ENCODE measurements around the gene ABCF1. TPM values are rescaled to one million over a fixed set of nuclear protein-coding genes. Genes with fewer than 3 reads are reported as not detected.

The ABCF1 gene
- total RNA-seq, 1 experiment from 2014 or later: 96.1 TPM

DNA sequence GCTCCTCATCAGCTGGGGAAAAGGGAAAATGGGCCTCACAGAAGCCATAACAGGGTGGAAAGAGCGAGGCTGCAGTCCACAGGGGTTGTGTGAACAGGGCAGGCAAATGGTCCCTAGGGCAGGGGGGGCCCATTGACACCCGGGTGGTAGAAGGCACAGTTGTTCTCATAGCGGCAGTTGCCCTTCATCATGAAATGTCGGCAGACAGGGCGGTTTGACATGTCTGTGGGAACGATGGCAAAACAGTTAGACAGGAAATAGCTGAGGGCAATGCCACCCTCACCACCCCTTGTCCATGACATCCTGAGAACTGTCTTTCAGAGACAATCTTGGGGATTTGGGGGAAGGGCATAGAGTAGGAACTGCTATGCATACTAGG, 30.2 kb downstream of the ABCF1 start:
- DNase-seq (ENCODE audit: low read depth): no peak

DNA sequence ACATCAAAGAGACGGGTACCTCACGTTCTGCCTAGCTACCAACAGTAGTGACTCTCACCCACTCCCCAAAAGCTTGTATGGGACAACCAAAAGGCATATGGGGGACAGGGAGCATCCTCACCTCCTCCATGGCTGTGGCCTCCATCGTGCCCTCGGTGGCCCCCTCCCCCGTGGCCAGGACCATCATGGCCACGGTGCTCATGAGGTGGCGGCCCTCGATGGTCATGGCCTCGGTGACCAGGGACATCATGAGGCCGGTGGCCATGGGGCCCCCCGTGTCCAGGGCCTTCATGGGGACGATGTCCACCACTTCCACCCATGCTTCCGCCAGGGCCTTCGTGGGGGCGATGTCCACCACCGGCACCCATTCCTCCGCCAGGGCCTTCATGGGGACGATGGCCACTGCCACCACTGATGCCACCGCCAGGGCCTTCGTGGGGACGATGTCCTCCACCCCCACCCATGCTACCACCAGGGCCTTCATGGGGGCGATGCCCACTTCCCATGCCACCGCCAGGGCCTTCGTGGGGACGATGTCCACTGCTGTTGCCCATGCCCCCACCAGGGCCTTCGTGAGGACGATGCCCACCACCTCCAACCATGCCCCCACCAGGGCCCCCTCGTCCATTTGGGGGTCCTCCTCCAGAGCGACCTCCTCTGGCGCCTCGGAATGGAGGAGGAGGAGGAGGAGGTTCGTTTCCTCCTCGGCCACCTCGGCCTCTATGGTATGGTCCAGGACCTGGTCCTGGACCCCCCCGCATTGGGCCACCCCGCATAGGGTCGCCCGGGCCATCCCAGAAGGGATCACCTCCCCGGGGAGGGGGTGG, 30.8 kb downstream of the ABCF1 start:
- no peak for DNase-seq (ENCODE audit: low read depth)

DNA sequence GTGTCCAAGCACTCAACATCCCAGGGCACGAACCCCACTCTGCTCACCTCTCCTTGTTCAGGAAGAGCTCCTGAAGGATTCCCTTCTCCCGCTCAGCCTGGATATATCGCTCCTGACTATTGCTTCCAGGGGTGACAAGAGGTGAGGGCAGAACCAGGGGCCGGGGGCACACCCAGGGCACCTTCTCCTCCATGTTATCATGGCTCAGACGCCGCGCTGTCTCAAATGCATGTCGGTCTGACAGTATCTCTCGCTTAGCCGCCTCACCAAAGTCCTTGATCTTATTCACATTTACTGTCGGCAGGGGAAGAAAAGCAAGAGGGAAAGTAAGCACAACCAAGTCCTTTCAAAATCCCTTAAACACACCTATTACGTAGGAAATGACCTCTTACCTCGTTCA, 32.7 kb downstream of the ABCF1 start:
- DNase-seq (ENCODE audit: low read depth): no peak

DNA sequence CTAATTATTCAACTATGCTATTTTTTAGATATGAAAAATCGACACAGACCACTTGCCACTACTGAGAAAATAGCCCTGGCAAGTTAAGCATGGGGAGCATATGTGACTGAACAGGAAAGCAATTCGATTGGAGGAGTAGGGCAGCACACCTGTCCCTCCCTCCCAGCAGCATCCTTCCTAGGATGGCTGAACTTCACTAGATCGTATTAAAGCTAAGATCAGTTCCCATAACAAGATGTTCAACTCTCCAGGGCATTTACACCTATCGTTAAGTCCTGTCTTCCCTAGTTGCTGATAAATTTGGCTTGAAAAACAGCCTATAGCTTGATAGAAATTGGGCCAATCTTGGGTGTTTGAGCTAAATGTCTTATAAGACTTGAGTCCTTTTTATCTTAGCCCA, 38.8 kb downstream of the ABCF1 start:
- no peak for DNase-seq (ENCODE audit: low read depth)

DNA sequence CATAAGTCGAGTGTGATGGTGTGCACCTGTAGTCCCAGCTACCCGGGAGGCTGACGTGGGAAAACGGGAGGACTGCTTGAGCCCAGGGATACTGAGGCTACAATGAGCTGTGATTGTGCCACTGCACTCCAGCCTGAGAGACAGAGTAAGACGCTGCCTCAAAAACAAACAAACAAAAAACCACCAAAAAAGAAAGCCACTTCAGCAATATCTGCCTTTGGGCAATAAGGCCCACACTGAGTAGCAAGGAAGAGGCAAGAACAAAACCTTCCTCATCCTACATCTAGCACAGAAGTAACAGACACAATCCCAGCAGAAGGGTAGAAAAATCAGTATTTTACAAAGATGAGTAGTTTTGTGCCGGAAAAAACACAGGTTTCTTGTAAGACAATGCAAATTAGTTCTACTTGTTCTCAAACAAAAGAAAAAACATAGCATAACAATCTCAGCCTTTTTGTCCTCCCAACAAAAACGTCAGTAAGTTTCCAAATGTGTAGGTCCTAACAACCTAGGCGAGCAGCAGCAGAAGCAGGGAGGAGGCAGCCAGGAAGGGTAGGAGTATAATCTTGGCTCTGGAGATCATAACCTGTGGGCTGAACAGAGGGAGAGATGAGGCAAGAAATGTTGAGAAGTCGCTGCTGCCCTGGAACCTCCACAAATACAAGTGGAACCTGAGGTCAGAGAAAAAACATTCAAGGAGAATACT, 40.1 kb downstream of the ABCF1 start:
- no peak for DNase-seq (ENCODE audit: low read depth)

DNA sequence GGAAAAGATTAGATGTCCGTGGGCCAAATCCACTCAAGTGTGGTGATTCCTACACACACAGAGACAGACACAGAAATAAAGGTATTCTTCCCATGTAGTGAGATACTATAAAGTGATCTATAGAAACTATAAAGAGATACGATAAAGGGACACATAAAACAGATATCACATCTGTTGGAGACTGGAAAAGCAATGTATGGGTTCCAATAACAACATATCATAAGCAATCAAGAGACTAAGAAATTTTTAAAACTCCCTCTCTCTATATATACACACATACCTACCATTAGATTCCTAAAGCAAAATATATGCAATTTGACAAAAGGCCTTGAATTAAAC, 40.6 kb downstream of the ABCF1 start:
- no peak for DNase-seq (ENCODE audit: low read depth)

DNA sequence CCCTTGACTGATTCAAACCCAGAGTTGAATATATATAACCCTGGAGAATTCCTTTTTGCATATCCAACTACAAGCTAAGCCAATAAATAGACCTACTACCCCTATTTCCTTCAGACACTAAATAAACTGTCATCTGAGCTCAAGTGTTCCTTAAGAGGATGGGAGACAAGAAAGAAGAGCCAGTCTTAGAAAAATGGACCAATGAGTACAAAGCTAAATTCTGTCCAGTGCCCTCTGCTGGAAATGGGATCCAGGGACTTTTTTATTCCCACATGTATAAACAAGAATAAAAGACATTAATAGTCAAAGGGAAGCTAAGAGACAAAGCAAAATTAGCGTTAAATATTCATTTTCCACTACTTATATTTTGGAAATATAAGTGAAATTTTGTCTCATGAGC, 41.0 kb downstream of the ABCF1 start:
- no peak for DNase-seq (ENCODE audit: low read depth)

DNA sequence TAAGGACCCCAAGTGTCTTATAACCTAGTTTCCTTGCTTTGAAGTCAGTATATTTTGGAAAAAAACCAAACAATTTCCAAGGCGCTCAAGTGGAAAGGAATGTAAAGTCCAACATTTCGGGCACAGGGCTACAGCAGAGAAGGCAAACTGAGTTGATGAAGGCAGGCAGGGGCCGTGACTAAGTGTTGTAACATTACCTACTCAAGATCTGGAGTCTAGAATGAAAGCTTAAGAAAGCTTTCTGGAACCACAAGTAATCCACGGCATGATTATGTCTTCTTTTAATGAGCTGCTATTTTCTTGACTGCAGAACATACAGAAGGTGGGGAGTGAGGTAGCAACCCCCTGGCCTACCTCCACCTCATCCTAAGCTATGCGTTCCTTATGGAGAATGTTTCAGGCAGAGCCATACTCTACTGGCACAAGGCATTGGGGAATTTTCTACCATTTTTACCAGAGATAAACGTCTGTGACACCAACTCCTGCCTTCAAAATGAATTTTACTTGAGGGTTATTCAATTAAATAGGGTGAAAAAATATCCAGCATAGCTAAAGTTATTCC, 41.5 kb downstream of the ABCF1 start:
- DNase-seq (ENCODE audit: low read depth): peak; percentile 77

DNA sequence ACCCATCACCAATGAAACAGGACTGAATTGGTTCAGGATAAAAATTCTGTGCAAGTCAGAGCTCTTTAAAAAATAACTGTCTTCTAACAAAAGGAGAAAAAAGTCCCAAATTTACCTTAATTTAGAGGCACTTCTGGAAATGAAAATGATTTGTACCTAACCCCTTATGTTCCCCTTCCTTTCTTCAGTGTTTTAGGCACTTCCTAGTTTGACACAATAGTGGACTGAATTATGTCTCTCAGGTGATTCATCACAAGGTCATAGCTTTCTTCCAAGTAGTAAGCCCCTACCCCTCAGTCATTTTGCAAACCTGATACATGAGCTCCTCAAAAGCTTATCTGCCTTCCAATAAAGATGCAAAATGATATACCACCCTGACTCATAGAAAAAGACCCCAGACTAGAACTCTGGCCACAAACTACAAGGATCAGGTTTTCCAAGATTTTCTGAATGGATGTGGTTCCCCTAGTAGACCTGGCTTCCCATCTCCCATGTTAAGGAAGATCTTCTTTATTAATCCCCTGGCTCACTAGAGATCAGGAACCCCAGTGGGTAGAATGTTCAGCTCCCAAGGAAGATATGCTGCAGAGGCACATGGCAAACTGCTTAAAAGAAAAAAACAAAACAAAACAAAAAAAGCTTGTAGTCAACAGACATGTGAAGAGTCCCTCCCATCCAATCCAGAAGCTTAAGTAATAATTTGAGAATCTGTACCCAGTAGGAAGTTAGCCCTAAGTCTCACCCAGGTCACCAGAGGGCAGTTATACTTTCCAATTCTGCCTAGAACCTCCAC, 42.2 kb downstream of the ABCF1 start:
- DNase-seq (ENCODE audit: low read depth): peak; percentile 45

DNA sequence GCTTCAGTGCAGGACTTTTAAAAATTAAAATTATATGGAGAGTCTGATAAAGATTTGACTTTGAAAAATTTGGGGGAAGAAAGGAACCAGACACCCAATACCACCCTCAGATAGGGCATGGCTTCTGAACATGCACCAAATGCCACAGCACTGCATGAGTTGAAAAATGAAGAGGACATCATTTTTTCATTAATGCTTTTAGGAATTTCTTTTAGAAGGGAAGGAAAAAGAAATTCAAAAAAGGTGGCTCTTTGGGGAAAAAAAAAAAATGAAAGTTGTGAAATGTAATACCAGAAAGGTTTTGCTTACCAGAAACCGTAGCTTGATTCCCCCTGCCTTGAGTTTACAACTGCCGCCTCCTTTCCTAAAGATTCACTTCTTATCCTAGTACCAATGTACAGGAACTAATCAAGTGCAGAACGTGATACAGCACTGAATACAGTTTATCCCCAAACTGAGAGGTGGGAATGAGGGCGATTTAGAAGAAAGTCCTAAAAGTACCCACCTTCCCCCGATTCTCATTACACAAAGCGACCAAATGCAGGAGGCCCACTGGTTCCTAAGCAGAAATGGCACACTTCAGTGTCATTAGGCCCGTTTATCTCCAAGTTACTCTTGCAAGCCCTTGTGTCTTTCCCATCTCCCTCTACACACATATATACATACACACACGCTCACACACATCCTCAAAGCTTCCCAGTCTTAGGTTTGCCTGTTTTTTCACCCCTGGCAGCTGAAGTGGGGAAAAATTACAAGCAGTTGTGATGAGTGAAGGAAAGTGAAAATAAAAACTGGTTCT, 43.0 kb downstream of the ABCF1 start:
- no peak for DNase-seq (ENCODE audit: low read depth)

DNA sequence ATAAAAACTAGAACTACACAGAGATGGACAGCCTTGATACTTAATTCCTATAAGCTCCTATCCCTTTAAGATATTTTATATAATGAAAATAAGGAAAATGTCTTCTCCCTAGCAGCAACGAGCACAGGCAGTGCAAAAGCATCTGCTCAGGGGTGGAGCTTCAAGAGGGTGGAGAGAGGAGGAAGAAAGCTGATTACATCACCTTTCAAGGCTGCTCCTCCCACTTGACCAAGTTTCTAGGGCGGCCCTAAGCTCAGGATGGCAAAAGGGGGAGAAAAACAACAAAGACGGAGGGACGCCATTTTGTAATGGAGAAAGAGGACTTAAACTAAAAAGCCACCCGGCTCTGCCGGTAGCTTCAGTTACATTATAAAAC, 43.6 kb downstream of the ABCF1 start:
- DNase-seq (ENCODE audit: low read depth): peak; percentile 97

DNA sequence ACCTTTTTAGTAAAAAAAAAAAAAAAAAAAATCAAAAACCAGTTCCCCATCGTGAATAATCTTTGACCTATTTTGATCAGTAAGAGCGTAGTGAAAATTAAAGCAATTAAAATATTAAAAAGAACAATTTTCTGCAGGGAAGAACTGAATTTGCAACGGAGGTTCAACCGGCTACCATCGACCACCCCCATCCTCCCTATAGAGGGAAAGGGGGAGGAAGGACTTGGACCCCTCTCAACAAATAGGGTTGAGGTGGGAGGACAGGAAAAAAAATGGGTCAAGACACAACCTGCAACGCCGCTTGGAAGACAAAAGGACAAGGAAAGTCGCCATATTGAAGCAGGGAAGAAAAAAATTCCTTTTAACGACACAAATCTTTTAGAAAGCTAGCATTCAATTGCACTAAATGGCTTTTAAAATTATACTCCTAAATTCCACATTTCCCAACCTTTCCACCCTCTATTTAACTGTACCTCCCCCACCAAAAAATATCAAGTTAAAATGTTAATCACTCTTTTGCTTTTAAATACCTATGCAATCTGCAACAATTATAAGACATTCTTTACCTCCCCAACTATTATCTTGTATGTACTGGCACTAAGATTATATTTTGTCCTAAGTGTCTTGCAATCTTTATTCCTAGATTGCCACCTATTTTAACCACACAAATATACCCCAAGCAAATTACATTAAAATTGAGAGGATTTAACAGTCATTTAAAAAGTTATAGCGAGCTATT, 44.1 kb downstream of the ABCF1 start:
- peak; percentile 90 for DNase-seq (ENCODE audit: low read depth)

DNA sequence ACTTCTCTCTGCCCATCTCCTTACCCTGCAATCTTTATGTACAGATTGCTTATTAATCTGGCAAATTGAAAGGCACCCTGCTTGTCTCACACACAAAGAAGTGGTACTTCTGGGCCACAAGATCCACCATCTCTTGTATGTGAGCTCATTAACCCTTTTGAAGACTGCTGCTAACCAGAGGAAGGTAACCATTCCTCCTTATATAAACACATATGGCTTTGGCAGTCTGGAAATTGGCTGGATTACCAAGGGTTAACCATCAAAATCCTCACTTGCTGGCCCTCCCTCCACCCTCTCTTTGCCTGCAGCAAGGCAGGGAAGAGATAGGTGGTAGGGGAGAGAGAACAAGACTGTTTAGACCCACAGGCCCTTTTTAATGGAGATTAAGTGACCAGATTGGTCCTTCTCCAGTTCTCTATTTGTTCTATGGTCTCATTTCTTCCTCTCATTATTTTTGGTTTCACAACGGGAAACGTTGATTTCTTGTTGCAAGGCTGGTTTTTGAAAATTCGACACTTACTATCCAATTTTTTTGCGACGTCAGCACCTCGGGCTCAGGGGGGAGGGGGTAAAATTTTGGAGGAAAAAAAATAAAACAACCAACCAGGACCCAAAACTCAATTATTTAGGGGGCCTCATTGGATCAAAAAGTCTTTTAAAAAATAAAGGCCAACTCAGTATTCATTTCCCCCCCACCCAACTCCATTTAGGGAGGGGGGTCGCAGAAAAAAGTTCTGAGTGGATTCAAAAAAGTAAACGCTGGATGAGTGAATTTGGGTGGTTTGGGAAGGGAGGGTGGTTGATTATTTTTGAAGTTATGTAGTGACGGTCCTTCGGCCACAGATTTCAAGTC, 44.9 kb downstream of the ABCF1 start:
- no peak for DNase-seq (ENCODE audit: low read depth)

DNA sequence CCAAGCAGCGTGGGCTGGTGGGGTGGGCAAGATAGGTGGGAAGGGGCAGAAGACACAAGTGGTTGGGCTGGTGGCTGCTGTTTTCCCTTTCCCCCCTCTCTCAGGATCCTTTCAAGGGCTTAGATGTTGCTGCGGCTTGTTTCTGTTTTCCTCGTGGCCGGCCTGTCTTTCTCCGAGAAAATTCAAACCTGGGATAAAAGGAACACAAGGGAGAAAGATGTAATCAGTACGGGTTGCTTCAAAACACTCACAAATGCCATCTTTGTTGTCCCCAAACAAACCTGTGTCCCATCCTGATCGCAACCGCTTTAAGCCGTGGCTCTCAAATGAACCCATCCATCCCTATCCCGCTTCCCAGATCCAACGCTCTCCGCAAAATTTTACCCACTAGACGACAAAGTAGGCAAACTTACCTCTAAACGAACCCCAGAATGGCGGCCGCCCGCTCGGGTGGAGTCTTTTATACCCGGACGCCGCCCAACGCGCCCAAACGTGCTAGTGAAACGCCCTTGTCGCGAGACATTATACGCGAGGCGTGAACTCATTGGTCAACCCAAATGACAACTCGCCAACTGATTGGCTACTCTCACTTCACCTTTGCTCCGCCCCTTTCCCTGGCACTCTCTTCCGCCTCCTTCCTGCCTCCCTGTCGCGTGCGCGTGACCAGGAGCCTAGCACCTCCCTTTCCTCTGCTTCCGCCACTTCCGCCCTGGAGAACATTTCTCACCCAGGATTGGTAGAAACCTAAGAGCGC, 45.7 kb downstream of the ABCF1 start, which contains the start of gene PPP1R10:
TSS of gene PPP1R10 (minus strand) at position 433 of the 754 bp plus-strand sequence. CDS start 7,299 bp downstream, outside the sequence.
- DNase-seq (ENCODE audit: low read depth): peak; percentile 100

DNA sequence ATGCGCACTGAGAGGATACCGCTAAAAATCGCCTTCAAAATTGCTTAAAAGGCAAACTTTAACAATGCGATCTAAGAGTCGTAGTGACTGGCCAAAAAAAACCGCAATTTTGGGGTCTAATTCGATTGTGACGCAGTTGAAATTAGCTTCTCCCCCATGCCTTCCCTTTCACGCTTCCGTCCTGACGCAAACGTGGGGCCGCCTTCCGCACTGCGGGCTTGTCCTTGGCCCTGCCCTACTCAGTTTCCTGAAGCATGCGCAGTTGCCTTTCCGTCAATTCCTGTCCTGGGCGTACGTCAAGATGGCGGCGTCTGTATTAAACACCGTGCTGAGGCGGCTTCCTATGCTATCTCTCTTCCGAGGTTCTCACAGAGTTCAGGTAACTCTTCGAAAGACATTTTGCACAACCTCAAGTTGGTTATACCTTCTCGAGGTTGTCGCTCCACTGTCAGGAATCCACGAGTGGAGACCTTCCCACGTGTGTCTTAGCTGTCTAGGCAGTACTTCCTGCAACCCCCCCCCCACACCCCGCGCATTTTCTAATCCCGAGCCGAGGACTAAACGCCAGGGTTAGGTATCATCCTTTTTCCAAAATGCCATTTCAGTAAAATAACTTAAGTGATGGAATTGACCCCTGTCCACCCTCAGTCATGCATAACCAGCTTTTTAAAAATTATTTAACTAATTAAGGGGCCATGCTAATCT, 46.5 kb downstream of the ABCF1 start, which contains the start of gene MRPS18B:
TSS of gene MRPS18B (plus strand) at position 276 of the 705 bp plus-strand sequence. CDS start at position 302, 26 bp downstream.
- DNase-seq (ENCODE audit: low read depth): peak; percentile 99

DNA sequence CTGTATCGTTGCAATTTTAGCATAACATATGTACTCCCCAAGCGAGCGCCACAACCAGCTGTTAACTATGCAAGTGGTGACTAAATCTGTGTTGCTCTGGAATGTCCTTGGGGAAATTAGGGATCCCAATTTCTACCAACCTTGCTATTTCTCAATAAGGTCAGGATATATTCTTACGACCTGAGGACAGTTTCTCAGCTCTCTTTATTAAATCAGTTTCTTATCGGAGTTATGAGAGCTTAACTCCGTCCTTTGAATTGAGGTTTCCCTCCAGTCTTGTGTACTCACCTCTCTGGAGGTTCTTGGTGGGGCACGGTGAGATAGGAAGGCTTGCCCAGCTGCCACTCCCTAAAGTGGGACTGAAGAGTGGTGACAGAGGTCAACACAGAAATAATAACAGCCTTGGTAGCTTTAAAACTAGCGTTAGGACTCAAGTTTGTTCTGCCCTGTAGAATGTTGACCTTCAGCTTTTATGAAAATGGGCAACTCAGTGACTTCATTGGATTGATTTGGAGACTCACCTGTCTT, 47.1 kb downstream of the ABCF1 start:
- no peak for DNase-seq (ENCODE audit: low read depth)

DNA sequence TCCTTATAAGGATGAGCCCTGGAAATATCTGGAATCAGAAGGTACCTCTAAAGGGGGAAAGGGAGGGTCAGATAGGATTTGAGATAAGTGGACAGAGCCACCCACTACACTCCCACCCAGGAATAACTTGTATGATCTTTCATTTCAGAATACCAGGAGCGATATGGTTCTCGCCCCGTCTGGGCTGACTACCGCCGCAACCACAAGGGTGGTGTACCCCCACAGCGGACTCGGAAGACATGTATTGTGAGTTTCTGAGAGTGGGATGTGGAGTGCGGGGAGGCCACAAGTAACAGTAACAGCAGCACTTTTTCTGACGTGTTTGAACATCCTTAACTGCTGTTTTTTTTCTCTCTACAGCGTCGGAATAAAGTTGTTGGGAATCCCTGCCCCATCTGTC, 48.3 kb downstream of the ABCF1 start:
- no peak for DNase-seq (ENCODE audit: low read depth)

DNA sequence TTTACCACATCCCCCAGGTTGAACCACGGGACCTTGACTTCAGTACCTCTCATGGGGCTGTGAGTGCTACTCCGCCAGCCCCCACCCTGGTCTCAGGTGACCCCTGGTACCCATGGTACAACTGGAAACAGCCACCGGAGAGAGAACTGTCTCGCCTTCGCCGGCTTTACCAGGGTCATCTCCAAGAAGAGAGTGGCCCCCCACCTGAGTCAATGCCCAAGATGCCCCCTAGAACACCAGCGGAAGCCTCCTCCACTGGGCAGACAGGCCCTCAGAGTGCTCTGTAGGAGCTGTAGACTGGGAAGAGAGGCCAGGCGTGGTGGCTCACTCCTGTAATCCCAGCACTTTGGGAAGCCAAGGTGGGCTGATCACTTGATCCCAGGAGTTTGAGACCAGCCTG, 54.3 kb downstream of the ABCF1 start:
- no peak for DNase-seq (ENCODE audit: low read depth)

All from Daoy (cell line).